ENCODE data around the gene ATP6V1A. TPM values are rescaled to one million over a fixed set of nuclear protein-coding genes. Genes with fewer than 3 reads are reported as not detected.
A peak's percentile ranks its signal among the peaks of the same experiment; 100 is the strongest.

ATP6V1A gene
- total and polyA plus RNA-seq, 10 donors: 13.3 to 109 (median 81.8) TPM

GRCh38 chr3:113834983-113835382, 88.1 kb downstream of the ATP6V1A start:
- no peak for TF ChIP-seq POLR2A (IDR thresholded peaks at IDR 0.05)
- no peak for TF ChIP-seq CTCF (IDR thresholded peaks at IDR 0.05 in 8 of 11, conservative IDR thresholded peaks at IDR 0.05 in 3 of 11)
- TF ChIP-seq POLR2AphosphoS5 (IDR thresholded peaks at IDR 0.05): no peak
- Histone ChIP-seq H3K27ac (no peak overlapping the region), H3K4me1 (peaks cover 3 to 50% (median 21%) of the 10 kb centered on the region in 6 donors), H3K27me3 (replicated peaks in 1 of 7) (no peaks in the 10 kb centered on the region), H3K36me3 (no peaks in the 10 kb centered on the region), H3K9me3 (peaks cover 0 to 19% (median 14%) of the 10 kb centered on the region in 8 donors), H3K4me3 (no peak overlapping the region)
- no peak for DNase-seq
- intact Hi-C loops (cut with DNase I; ENCODE audit: low total_unique reads): loop anchor here (10.0 kb wide), 1 partner anchor 90 kb away; the partner anchor contains the start of genes ATP6V1A and NAA50

DNA sequence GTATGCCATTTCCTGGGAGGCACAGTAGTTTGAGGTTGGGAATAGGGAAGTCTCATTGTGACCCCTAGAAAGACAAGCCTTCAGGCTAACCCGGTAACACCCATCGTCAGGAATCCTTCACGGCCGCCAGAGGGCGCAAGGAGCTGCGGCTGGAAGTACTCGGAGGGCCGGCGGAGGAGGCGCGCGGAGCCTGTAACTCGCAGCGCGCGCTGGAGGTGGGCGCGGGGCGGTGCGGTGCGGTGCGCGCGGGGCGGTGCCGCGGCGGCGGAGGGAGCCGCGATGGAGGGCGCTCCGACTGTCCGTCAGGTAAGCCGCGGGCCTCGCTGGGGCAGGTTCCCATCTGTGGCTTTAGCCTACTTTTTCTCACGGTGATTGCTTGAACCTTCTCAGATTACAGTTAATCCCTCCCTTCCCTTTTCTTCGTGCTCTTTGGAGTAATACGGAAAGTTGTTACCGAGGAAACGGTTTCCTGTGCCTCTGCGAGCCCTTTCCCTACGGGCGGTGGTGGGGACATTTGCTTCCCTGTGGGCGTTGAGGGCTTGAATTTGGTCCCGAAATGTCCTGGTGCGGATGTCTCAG, 91.9 kb downstream of the ATP6V1A start, which contains the start of gene GRAMD1C:
Gene GRAMD1C (plus strand): TSS at position 158 of the 579 bp plus-strand sequence. CDS start 122 bp downstream, at position 280.
- peak within 1 kb of the TSS; percentile 36 to 77 (median 54) for H3K4me3 ChIP-seq
- DNase-seq: peak; percentile 98
- WGBS, 5 donors: 0 to 1% (median 1%) methylated on average over 45 to 48 of the region's 48 CpGs
- no peaks in the 10 kb centered on the region for H3K27me3 ChIP-seq (replicated peaks in 1 of 7)
- H3K36me3 ChIP-seq: no peaks in the 10 kb centered on the region
- intact Hi-C loops (cut with DNase I; ENCODE audit: low total_unique reads): loop anchor here (10.0 kb wide), 1 partner anchor 94 kb away; the partner anchor contains the start of genes ATP6V1A and NAA50
- no peaks in the 10 kb centered on the region for H3K9me3 ChIP-seq
- H3K27ac ChIP-seq: peak within 1 kb of the TSS in 7 of 8 donors; percentile 33 to 78 (median 72)
- TF ChIP-seq POLR2A (IDR thresholded peaks at IDR 0.05) (no peak), CTCF (IDR thresholded peaks at IDR 0.05 in 8 of 11, conservative IDR thresholded peaks at IDR 0.05 in 3 of 11) (peak; percentile 62 to 92 (median 86)), POLR2AphosphoS5 (IDR thresholded peaks at IDR 0.05) (peak; percentile 55 to 82 (median 75))
- peaks cover 0 to 21% (median 9%) of the 10 kb centered on the region in 6 donors for H3K4me1 ChIP-seq

DNA sequence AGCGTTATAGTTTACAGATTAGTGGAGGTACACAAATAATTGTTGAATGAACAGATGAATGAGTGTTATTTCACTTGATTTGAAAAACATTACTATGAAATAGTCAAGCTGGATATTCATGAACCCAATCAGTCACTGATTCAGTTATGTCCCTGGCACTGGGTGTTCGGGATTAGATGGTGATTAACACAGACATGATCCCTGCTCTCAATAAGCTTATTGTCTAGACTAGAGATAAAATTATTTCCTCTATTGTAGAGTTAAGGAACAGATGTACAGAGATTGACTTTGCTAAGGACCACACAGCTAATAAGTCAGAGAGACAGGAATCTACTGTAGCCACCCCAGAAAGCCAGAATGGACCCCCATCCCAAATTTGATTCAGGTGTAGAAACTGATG, 92.7 kb downstream of the ATP6V1A start:
- DNase-seq: no peak
- no peak for TF ChIP-seq POLR2A (IDR thresholded peaks at IDR 0.05)
- TF ChIP-seq POLR2AphosphoS5 (IDR thresholded peaks at IDR 0.05): no peak
- no peak for TF ChIP-seq CTCF (IDR thresholded peaks at IDR 0.05 in 8 of 11, conservative IDR thresholded peaks at IDR 0.05 in 3 of 11)
- peak overlapping the region in 4 of 8 donors; percentile 52 to 77 (median 59) for H3K4me3 ChIP-seq
- intact Hi-C loops (cut with DNase I; ENCODE audit: low total_unique reads): loop anchor here (10.0 kb wide), 1 partner anchor 95 kb away; the partner anchor contains the start of genes ATP6V1A and NAA50
- H3K27me3 ChIP-seq (replicated peaks in 1 of 7): no peaks in the 10 kb centered on the region
- WGBS, 5 donors: 74 to 82% (median 78%) methylated on average over 2 of the region's 2 CpGs
- H3K27ac ChIP-seq: peak overlapping the region in 2 of 8 donors; percentile 72 to 77
- H3K9me3 ChIP-seq: no peaks in the 10 kb centered on the region
- H3K4me1 ChIP-seq: peaks cover 0 to 21% (median 9%) of the 10 kb centered on the region in 6 donors
- no peaks in the 10 kb centered on the region for H3K36me3 ChIP-seq

DNA sequence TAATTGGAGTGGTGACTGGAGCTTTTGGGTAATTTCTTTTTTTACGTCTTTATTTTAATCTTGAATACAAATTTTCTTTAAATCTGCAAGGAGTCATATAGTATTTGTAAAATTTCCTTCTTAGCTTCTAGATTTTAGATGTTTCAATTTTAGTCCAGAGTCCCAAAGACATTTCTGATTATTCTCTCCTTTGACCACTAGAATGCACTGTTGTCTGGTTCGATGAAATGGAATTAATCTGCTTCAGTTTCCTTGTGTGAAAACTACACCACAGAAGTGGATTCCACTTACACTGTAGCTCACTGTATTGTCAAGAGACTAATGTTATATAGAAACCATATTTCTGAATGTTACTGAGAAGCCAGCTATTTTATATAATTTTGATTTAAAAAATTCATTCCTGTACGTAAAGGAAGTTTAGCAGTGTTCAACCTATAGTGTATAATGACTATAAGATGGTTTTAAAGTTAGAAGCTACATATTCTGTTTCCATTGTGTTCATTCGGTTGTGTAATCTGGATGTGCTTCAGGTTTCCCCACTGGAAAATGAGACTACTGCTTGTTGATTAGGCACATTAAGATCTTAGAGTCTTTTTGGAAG, 97.9 kb downstream of the ATP6V1A start:
- intact Hi-C loops (cut with DNase I; ENCODE audit: low total_unique reads): loop anchor here (10.0 kb wide), 1 partner anchor 70 kb away; no protein-coding TSS in a partner anchor
- H3K4me3 ChIP-seq: no peak overlapping the region
- no peaks in the 10 kb centered on the region for H3K36me3 ChIP-seq
- no peaks in the 10 kb centered on the region for H3K9me3 ChIP-seq
- H3K27me3 ChIP-seq (replicated peaks in 1 of 7): no peaks in the 10 kb centered on the region
- peaks cover 0 to 2% (median 0%) of the 10 kb centered on the region in 6 donors for H3K4me1 ChIP-seq
- DNase-seq: no peak
- WGBS, 5 donors: 57 to 65% (median 58%) methylated on average over 4 of the region's 4 CpGs
- H3K27ac ChIP-seq: no peak overlapping the region
- no peak for TF ChIP-seq POLR2A (IDR thresholded peaks at IDR 0.05)
- no peak for TF ChIP-seq POLR2AphosphoS5 (IDR thresholded peaks at IDR 0.05)
- TF ChIP-seq CTCF (IDR thresholded peaks at IDR 0.05 in 8 of 11, conservative IDR thresholded peaks at IDR 0.05 in 3 of 11): peak in 10 of 11 experiments; percentile 15 to 63 (median 43)

Measured in spleen (tissue), 11 donors.